Glomerular endothelial cell (primary cell): Measurements from ENCODE around the gene POLN. TPM values are rescaled to one million over a fixed set of nuclear protein-coding genes. Genes with fewer than 3 reads are reported as not detected.
A peak's percentile ranks its signal among the peaks of the same experiment; 100 is the strongest.

ENCODE experiments used
- DNase-seq: peaks from one replicate; pipeline ENCODE4 v3.0.0-alpha.2; 2011; ENCODE audit warnings: low read depth, low spot score; ENCODE audit errors: extremely low read depth
- total RNA-seq: library from RNA; depleted of rRNA; stranded (reverse); fragments of >200 nt; gene quantifications from 2 replicates; pipeline ENCODE4 v1.2.3, GENCODE V29; 2015

Gene POLN
- total RNA-seq = 1.6 and 2.1 TPM in 2 replicates

- peak; percentile 78 for DNase-seq
These were observed at the start of gene POLN, which contains the start of gene HAUS3 for GRCh38 chr4:2241410-2242353. POLN (minus strand) TSS chr4:2242121; CDS start chr4:2229231, 12,890 bp downstream. HAUS3 (minus strand) TSS chr4:2242121; CDS start chr4:2240946, 1,175 bp downstream.

- no peak for DNase-seq
These were observed 49.2 kb upstream of the POLN start for GRCh38 chr4:2290974-2291704.

GRCh38 chr4:2290488-2290887 lies 48.6 kb upstream of the POLN start:
- no peak for DNase-seq

- no peak for DNase-seq
These were observed 48.0 kb upstream of the POLN start for GRCh38 chr4:2289955-2290333.

- DNase-seq = no peak
These were observed 47.5 kb upstream of the POLN start for GRCh38 chr4:2289311-2289954.

GRCh38 chr4:2288051-2288541 lies 46.2 kb upstream of the POLN start:
- DNase-seq = no peak

- no peak for DNase-seq
These were observed 45.6 kb upstream of the POLN start for GRCh38 chr4:2287594-2287915.

GRCh38 chr4:2286904-2287593 lies 45.1 kb upstream of the POLN start:
- no peak for DNase-seq

GRCh38 chr4:2285613-2286381 lies 43.9 kb upstream of the POLN start:
- no peak for DNase-seq

- DNase-seq = no peak
These were observed 43.2 kb upstream of the POLN start for GRCh38 chr4:2284934-2285612.

GRCh38 chr4:2284161-2284933 lies 42.4 kb upstream of the POLN start:
- DNase-seq = no peak

- no peak for DNase-seq
These were observed 41.3 kb upstream of the POLN start for GRCh38 chr4:2283199-2283711.

GRCh38 chr4:2281575-2282343 lies 39.8 kb upstream of the POLN start:
- no peak for DNase-seq

GRCh38 chr4:2280531-2281300 lies 38.8 kb upstream of the POLN start:
- no peak for DNase-seq

- DNase-seq = no peak
These were observed 36.0 kb upstream of the POLN start for GRCh38 chr4:2277956-2278355.

- DNase-seq = no peak
These were observed 34.8 kb upstream of the POLN start for GRCh38 chr4:2276581-2277325.
